A549 treated with ZK216348 at 1 μM for 4 hours (cell line): ENCODE results near the gene POLG2. TPM values are rescaled to one million over a fixed set of nuclear protein-coding genes. Genes with fewer than 3 reads are reported as not detected.

Source experiments
- total RNA-seq: library from RNA; stranded (reverse); fragments of 200-300 nt; extraction: Qiagen RNA extraction; gene quantifications from 5 replicates; pipeline ENCODE4 v1.2.3, GENCODE V29; 2022; ENCODE audit warnings: low read depth

Gene POLG2
- total RNA-seq: 14.0 to 21.7 TPM (median 16.3 TPM) in 5 replicates

GRCh38 chr17:64496786-64497564 lies at the start of gene POLG2:
Gene POLG2 (minus strand): TSS chr17:64497054. CDS start chr17:64496968, 86 bp downstream.

GRCh38 chr17:64506576-64507412 lies 9.9 kb upstream of the POLG2 start, which contains the start of gene CEP95:
Gene CEP95 (plus strand): TSS chr17:64506977. CDS start chr17:64507098, 121 bp downstream.

GRCh38 chr17:64506201-64506575 lies 9.3 kb upstream of the POLG2 start, which contains the start of gene DDX5:
Gene DDX5 (minus strand): TSS chr17:64506289. CDS start chr17:64506119, 170 bp downstream.

GRCh38 chr17:64448665-64449512 lies 48.0 kb downstream of the POLG2 start, which contains the start of gene MILR1:
Gene MILR1 (plus strand): TSS chr17:64449115. CDS start chr17:64449169, 54 bp downstream.

Other genes with a start within 250 kb of the POLG2 start
- 10.8 to 15.2 TPM (median 12.0 TPM) in 5 replicates for gene TEX2, start 233.8 kb downstream of the POLG2 start, total RNA-seq
- gene PECAM1, start 106.2 kb downstream of the POLG2 start, total RNA-seq: 0.03 to 0.52 TPM (median 0.12 TPM) in 5 replicates
- gene MILR1, start 47.9 kb downstream of the POLG2 start, total RNA-seq: 1.2 to 2.8 TPM (median 1.6 TPM) in 5 replicates
- 600 to 1,055 TPM (median 629 TPM) in 5 replicates for gene DDX5, start 9.2 kb upstream of the POLG2 start, total RNA-seq
- 32.1 to 41.2 TPM (median 36.8 TPM) in 5 replicates for gene CEP95, start 9.9 kb upstream of the POLG2 start, total RNA-seq
- 22.0 to 32.1 TPM (median 30.3 TPM) in 5 replicates for gene SMURF2, start 165.3 kb upstream of the POLG2 start, total RNA-seq